Activated CD8-positive, alpha-beta memory T cell treated with anti-CD3 and anti-CD28 coated beads, Interleukin-2, amount 10 ng/mL, durations not matched to agents 7 days and 5 days (primary cell): ENCODE results near the gene ARID4B. TPM values are rescaled to one million over a fixed set of nuclear protein-coding genes. Genes with fewer than 3 reads are reported as not detected.
"Not testable (repeated sequence)": the region's sequence is repeated elsewhere in the genome, so short reads cannot be mapped to it uniquely, and the experiment has no call there.

Experiments used
- ATAC-seq: fragments of 150-1000 bp; cut with Tn5 transposase; one replicate; pipeline ENCODE4 v1.10.0; 2021; ENCODE audit warnings: moderate library complexity
- CTCF ChIA-PET: fragments of 350-600 bp; sonication (Branson Sonifier 250); formaldehyde crosslinking; loops from one replicate; lab custom pipeline; 2021; ENCODE audit warnings: antibody characterized with exemption; lab: Charles Lee
- DNase-seq: peaks from one replicate; pipeline ENCODE4 v3.0.0-alpha.2; 2020
- H3K27ac Mint-ChIP-seq: one replicate; pipeline ENCODE4 v1.8.0; 2021; ENCODE audit warnings: mild to moderate bottlenecking, mixed read lengths
- H3K27me3 Mint-ChIP-seq: one replicate; pipeline ENCODE4 v1.8.0; 2021; ENCODE audit warnings: mixed read lengths
- H3K36me3 Mint-ChIP-seq: one replicate; pipeline ENCODE4 v1.8.0; 2021; ENCODE audit warnings: mild to moderate bottlenecking, mixed read lengths
- H3K4me1 Mint-ChIP-seq: one replicate; pipeline ENCODE4 v1.8.0; 2021; ENCODE audit warnings: mixed read lengths
- H3K4me3 Mint-ChIP-seq: one replicate; pipeline ENCODE4 v1.8.0; 2021; ENCODE audit warnings: mild to moderate bottlenecking, moderate library complexity, mixed read lengths
- H3K9me3 Mint-ChIP-seq: one replicate; pipeline ENCODE4 v1.8.0; 2022; ENCODE audit warnings: low read depth, mixed read lengths
- total RNA-seq, 2 experiments: library from RNA; stranded (reverse); gene quantifications; one replicate each; pipeline ENCODE4 v1.2.3, GENCODE V29; 2021

The ARID4B gene
- total RNA-seq, 2 experiments from 2014 or later, result 43.3 to 61.0 TPM

DNA sequence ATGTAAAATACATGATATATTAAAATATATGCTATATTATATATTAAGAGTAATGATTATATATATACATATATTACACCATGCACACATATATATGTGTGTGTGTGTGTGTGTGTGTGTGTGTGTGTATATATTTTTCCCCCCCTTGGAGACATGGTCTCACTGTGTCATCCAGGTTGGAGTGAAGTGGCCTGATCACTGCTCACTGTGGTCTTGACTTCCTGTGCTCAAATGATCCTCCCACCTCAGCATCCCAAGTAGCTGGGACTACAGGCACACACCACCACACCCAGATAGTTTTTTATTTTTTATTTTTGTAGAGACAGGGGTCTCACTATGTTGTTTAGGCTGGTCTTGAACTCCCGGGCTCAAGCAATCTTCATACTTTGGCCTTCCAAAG lies 112.5 kb downstream of the ARID4B start:
- peaks cover 37% of the 10 kb centered on the region for H3K36me3 Mint-ChIP-seq
- DNase-seq (no peak), ATAC-seq (peak; percentile 45)
- peaks cover 38% of the 10 kb centered on the region for H3K4me1 Mint-ChIP-seq
- H3K27ac Mint-ChIP-seq, result peak overlapping the region; percentile 56
- H3K27me3 Mint-ChIP-seq, result no peaks in the 10 kb centered on the region
- H3K4me3 Mint-ChIP-seq, result no peak overlapping the region
- H3K9me3 Mint-ChIP-seq, result no peaks in the 10 kb centered on the region
- CTCF ChIA-PET, result interaction anchor here (1.3 to 2.1 kb wide), 2 partner anchors 27 to 201 kb away, joined by 4 to 6 read pairs; no protein-coding TSS in a partner anchor

DNA sequence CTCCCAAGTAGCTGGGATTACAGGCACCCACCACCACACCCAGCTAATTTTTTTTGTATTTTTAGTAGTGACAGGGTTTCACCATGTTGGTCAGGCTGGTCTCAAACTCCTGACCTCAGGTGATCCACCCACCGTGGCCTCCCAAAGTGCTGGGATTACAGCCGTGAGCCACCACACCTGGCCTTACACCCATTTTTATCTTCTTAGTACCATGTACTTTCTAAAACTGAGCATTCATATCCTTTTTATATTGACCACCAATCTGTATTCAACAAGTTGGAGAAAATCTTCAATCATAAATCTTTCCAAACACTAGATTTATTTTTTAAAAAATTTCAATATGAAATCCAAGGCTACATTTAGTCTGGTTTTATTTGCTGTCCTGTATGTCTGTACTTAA lies 113.0 kb downstream of the ARID4B start:
- not testable (repeated sequence) for H3K4me3 Mint-ChIP-seq, H3K9me3 Mint-ChIP-seq, H3K27me3 Mint-ChIP-seq, DNase-seq, ATAC-seq
- H3K27ac Mint-ChIP-seq, result peak overlapping the region; percentile 36
- CTCF ChIA-PET, result interaction anchor here (2.1 kb wide), 1 partner anchor 202 kb away, joined by 6 read pairs; no protein-coding TSS in a partner anchor
- H3K4me1 Mint-ChIP-seq, result peaks cover 37% of the 10 kb centered on the region
- H3K36me3 Mint-ChIP-seq, result peaks cover 38% of the 10 kb centered on the region

DNA sequence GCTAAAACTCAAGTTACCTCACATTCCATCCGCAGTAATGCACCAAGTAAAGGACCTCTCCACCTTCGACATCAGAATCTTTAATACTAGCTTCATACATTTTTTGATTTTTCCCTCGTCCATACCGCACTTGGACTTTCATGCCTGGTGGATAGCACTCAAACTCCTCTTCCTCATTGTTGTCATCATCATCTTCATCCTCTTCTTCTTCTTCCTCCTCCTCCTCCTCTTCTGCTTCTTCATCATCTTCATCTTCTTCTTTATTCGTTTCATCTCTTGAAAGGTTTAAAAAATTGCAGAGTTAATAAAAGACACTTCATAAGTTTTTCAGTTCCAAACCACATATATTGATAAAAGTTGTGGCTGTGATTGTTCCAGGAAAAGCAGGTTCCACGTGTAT lies 114.2 kb downstream of the ARID4B start:
- CTCF ChIA-PET, result no interaction called here
- peaks cover 35% of the 10 kb centered on the region for H3K4me1 Mint-ChIP-seq

DNA sequence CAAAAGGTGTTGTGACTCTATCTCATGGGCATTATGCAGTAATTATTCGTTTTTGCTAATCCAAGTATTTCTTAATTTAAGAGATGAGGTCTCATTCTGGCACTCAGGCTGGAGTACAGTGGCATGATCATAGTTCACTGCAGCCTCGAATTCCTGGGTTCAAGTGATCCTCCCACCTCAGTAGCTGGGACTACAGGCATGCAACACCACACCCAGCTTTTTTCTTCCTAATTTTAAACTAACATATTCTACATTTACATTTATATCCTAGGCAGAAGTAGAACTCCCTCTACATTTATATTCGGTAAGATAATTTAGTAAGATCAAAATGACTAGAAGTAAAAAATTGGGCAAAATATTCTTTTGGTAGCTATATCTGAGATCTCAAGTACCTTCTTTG lies 116.5 kb downstream of the ARID4B start:
- Mint-ChIP-seq H3K27me3 (no peaks in the 10 kb centered on the region), H3K27ac (no peak overlapping the region)
- ATAC-seq, result no peak

More for the DNA sequence above, 114.2 kb downstream of the ARID4B start:
- Mint-ChIP-seq H3K36me3 (peaks cover 36% of the 10 kb centered on the region), H3K27me3 (no peaks in the 10 kb centered on the region), H3K9me3 (no peaks in the 10 kb centered on the region), H3K27ac (peak overlapping the region; percentile 84), H3K4me3 (peak overlapping the region; percentile 16)
- ATAC-seq (no peak), DNase-seq (no peak)

DNA sequence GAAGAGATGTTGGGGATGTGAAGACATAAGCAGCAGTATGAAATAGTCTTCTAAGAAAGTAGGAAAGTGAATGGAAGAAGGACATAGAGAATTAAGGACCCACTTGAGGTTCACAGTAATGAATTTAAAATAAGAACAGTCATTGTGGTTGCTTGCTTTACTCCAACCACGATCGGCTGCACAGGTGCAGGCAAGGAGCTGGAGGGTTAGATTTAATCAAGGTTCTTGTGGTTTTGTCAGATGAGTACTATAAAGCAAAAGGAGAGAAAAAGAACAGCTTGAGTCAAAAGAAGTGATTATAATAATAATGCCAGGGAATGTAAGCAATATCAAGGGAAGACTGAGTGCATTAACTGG lies 120.8 kb downstream of the ARID4B start:
- H3K36me3 Mint-ChIP-seq, result peaks cover 35% of the 10 kb centered on the region
- ATAC-seq (peak; percentile 88), DNase-seq (peak; percentile 75)
- H3K4me3 Mint-ChIP-seq, result no peak overlapping the region
- H3K27ac Mint-ChIP-seq, result peak overlapping the region; percentile 75
- CTCF ChIA-PET, result interaction anchor here (0.7 to 1.4 kb wide), 6 partner anchors 10 to 297 kb away, joined by 3 to 4 read pairs (median 3); partner anchors contain the start of gene B3GALNT2
- H3K27me3 Mint-ChIP-seq, result no peaks in the 10 kb centered on the region
- H3K4me1 Mint-ChIP-seq, result peaks cover 35% of the 10 kb centered on the region
- H3K9me3 Mint-ChIP-seq, result no peaks in the 10 kb centered on the region

More for the DNA sequence above, 116.5 kb downstream of the ARID4B start:
- H3K4me1 Mint-ChIP-seq, result peaks cover 47% of the 10 kb centered on the region
- H3K36me3 Mint-ChIP-seq, result peaks cover 39% of the 10 kb centered on the region
- no peak for DNase-seq
- CTCF ChIA-PET, result interaction anchor here (1.4 to 1.6 kb wide), 2 partner anchors 30 to 107 kb away, joined by 3 to 4 read pairs; no protein-coding TSS in a partner anchor
- no peak overlapping the region for H3K4me3 Mint-ChIP-seq
- no peaks in the 10 kb centered on the region for H3K9me3 Mint-ChIP-seq

DNA sequence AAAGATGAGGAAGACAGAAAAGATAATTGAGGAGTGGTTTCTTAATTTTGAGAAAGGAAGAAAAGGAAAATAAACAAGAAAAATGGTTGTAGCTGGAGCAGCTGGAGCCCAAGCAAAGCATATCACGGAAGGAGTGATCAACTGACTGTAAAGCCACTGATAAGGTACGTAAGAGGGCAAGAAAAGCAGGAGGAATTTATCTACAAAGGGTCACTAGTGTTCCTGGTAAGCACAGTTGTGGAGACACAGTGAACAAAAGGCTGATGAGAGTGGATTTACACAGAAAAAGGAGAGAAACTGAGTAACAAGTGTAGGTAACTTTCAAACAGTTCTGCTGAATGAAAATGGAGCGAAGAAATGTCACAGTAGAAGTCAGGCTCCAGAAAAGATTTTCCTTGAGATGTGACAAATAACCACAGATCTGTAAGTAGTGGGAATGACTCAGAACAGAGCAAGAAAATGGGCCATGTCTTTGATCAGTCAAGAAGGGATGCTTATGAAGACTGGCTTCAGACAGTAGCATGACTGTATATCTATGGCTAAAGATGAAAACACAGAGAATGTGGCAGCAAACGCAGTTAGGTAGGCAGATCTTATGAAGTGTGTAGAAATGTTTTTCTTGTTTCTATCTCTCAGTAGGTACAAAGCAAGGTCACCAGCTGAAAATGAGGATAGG lies 121.3 kb downstream of the ARID4B start:
- Mint-ChIP-seq H3K27me3 (no peaks in the 10 kb centered on the region), H3K4me3 (no peak overlapping the region), H3K9me3 (no peaks in the 10 kb centered on the region)

DNA sequence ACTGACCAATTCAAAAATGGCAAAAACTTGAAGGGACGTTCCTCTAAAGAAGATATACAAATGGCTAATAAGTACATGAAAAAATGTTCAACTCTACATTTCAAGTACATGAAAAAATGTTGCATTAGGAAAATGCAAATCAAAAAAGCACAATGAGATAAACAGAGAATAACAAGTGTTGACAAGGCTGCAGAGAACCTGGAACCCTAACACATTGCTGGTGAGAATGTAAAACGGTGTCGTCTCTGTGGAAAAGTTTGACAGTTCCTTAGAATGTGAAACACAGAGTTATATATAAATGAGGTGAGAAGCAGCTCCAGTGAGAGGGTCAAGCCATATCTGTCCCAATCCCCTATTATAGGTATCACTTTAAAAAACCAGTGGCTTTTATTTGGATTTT lies 122.3 kb downstream of the ARID4B start:
- Mint-ChIP-seq H3K9me3 (no peaks in the 10 kb centered on the region), H3K27me3 (no peaks in the 10 kb centered on the region), H3K4me3 (no peak overlapping the region), H3K27ac (no peak overlapping the region), H3K36me3 (peaks cover 30% of the 10 kb centered on the region), H3K4me1 (peaks cover 27% of the 10 kb centered on the region)
- ATAC-seq (no peak), DNase-seq (no peak)
- CTCF ChIA-PET, result no interaction called here

More for the DNA sequence above, 121.3 kb downstream of the ARID4B start:
- H3K4me1 Mint-ChIP-seq, result peaks cover 32% of the 10 kb centered on the region
- peak overlapping the region; percentile 75 for H3K27ac Mint-ChIP-seq
- DNase-seq (no peak), ATAC-seq (peak; percentile 87)
- peaks cover 33% of the 10 kb centered on the region for H3K36me3 Mint-ChIP-seq
- CTCF ChIA-PET, result interaction anchor here (0.7 to 1.4 kb wide), 5 partner anchors 11 to 297 kb away, joined by 3 to 4 read pairs (median 3); partner anchors contain the start of gene B3GALNT2

DNA sequence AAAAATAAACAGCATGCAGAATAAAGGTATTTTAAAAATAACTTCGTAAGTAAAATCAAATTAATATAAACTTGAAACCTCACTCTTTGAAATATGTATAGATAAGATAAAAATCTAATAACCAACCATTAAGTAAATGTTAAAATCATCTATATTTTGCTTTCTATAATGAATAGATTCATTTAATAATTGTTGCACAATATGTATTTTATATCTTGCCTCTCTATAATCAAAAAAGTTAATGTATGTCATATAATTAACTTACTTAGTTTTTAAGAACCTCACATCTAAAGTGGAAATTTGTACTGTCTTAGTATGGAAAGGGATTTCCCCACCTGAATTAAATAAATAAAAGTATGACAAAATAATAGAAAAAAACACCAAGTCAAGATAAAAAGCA lies 124.6 kb downstream of the ARID4B start:
- Mint-ChIP-seq H3K9me3 (no peaks in the 10 kb centered on the region), H3K36me3 (peaks cover 22% of the 10 kb centered on the region)
- CTCF ChIA-PET, result interaction anchor here (0.7 kb wide), 1 partner anchor 95 kb away, joined by 3 read pairs; no protein-coding TSS in a partner anchor

DNA sequence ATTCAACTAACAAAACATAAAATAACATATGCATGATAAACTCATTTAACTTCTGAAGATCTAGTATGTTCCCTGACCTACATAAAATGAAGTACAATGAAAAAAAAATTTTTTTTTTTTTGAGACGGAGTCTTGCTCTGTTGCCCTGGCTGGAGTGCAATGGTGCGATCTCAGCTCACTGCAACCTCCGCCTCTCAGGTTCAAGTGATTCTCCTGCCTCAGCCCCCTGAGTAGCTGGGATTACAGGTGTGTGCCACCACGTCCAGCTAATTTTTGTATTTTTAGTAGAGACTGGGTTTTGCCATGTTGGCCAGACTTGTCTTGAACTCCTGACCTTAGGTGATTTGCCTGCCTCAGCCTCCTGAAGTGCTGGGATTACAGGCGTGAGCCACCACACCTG lies 125.5 kb downstream of the ARID4B start:
- ATAC-seq, DNase-seq, H3K27me3 Mint-ChIP-seq, H3K4me3 Mint-ChIP-seq, H3K27ac Mint-ChIP-seq, H3K9me3 Mint-ChIP-seq: not testable (repeated sequence)
- Mint-ChIP-seq H3K36me3 (peaks cover 20% of the 10 kb centered on the region), H3K4me1 (peaks cover 22% of the 10 kb centered on the region)
- CTCF ChIA-PET, result interaction anchor here (0.7 to 0.8 kb wide), 2 partner anchors 94 to 98 kb away, joined by 3 read pairs; no protein-coding TSS in a partner anchor

More for the DNA sequence above, 124.6 kb downstream of the ARID4B start:
- no peak overlapping the region for H3K27ac Mint-ChIP-seq
- peaks cover 27% of the 10 kb centered on the region for H3K4me1 Mint-ChIP-seq
- no peaks in the 10 kb centered on the region for H3K27me3 Mint-ChIP-seq
- ATAC-seq, result no peak
- no peak overlapping the region for H3K4me3 Mint-ChIP-seq
- DNase-seq, result no peak

DNA sequence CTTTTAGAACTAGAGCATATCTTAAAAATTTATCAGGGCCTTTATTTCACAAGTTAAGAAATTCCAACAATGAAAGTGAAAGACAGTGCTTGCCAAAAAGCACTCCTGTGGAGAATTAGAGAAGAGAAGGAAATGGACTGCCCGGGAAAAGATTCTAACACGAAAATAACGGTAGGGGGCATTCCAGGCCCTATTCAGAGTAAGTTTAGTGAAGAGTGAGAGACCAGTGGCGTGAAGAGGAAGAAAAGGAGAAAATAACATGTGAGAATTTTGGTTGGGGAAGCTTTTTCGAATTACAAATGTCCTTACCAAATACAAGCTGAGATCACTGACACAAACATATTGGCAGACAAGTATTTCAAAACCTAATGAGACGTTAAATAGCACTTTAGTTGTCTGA lies 128.5 kb downstream of the ARID4B start:
- no peaks in the 10 kb centered on the region for H3K9me3 Mint-ChIP-seq
- ATAC-seq, result no peak
- H3K36me3 Mint-ChIP-seq, result peaks cover 10% of the 10 kb centered on the region
- no peaks in the 10 kb centered on the region for H3K27me3 Mint-ChIP-seq
- no peak overlapping the region for H3K27ac Mint-ChIP-seq
- H3K4me1 Mint-ChIP-seq, result peaks cover 2% of the 10 kb centered on the region
- CTCF ChIA-PET, result no interaction called here
- no peak overlapping the region for H3K4me3 Mint-ChIP-seq
- no peak for DNase-seq

DNA sequence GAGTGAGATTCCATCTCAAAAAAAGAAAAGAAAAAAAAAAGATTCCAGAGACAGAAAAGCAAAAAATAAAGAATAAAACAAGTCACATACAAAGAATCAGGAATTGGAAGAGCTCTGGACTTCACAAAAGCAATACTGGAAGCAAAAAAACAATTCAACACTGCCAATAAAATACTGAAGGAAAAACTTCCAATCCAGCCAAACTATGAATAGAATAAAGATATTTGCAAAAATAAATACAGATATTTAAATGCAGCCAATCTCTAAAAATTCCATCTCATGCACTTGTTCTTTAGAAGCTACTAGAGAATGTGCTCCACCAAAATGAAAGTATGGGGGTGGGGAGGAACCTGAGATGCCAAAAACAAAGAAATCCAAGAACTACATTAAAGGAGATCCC lies 137.5 kb downstream of the ARID4B start:
- CTCF ChIA-PET, result interaction anchor here (1.0 kb wide), 1 partner anchor 225 kb away, joined by 5 read pairs; no protein-coding TSS in a partner anchor

DNA sequence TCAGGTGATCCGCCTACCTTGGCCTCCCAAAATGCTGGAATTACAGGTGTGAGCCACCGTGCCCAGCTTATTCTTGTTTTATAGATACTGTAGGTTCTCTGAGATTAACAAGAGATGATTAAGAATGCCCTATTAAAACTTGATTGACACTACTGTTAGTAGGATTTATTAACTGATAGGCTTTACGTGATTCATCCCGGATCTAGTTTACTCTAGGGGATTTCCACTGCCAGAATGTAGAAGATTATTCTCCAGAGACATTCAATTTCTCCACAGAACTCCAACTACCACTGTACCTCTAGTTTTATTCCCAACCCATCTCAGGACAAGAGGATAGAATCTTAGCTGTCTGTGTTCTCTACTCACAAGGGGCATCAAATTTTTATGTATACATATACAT lies 140.7 kb downstream of the ARID4B start:
- Mint-ChIP-seq H3K9me3 (no peaks in the 10 kb centered on the region), H3K36me3 (peaks cover 23% of the 10 kb centered on the region), H3K4me1 (peaks cover 21% of the 10 kb centered on the region), H3K27ac (no peak overlapping the region), H3K4me3 (no peak overlapping the region), H3K27me3 (no peaks in the 10 kb centered on the region)
- CTCF ChIA-PET, result no interaction called here
- DNase-seq (no peak), ATAC-seq (no peak)

More for the DNA sequence above, 137.5 kb downstream of the ARID4B start:
- Mint-ChIP-seq H3K27ac (no peak overlapping the region), H3K9me3 (no peaks in the 10 kb centered on the region), H3K4me1 (peaks cover 12% of the 10 kb centered on the region), H3K27me3 (no peaks in the 10 kb centered on the region), H3K36me3 (peaks cover 35% of the 10 kb centered on the region), H3K4me3 (no peak overlapping the region)
- DNase-seq (no peak), ATAC-seq (no peak)

DNA sequence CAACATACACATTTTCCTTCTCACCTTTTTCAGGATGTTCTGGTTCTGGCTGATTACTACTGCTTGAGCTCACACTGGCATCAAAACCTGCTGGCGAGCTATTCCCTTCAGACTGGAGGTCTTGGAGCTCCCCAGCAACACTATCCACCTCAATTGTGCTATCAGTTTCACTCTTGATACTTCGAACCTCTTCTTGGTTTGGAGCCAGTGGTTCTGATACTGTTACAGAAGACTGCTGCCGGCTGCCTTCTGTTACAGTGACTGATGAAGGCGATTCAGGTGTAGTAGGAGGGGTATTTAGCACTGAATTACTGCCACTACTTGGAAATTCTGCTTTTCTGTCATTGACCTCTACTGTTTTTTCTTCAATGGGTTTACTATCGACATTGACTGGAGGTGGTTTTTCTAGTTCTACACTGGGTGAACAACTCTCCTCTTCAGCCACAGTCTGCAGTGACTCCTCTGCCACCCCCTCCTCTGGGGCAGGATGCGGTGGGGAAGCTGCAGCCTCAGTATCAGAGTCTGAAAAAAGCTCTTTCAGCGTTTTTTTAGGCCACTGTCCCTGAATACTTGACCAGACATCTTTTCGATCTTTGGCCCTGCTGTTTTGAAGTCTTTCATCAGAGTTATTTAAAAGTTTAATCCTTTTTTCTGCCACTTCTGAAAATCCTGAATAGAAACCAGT lies 146.3 kb downstream of the ARID4B start:
- H3K4me3 Mint-ChIP-seq, result peak overlapping the region; percentile 13
- peaks cover 26% of the 10 kb centered on the region for H3K36me3 Mint-ChIP-seq
- H3K27ac Mint-ChIP-seq, result peak overlapping the region; percentile 64
- H3K27me3 Mint-ChIP-seq, result no peaks in the 10 kb centered on the region
- H3K9me3 Mint-ChIP-seq, result no peaks in the 10 kb centered on the region
- DNase-seq (peak; percentile 54), ATAC-seq (peak; percentile 78)
- CTCF ChIA-PET, result interaction anchor here (1.6 kb wide), 1 partner anchor 8 kb away, joined by 6 read pairs; no protein-coding TSS in a partner anchor
- H3K4me1 Mint-ChIP-seq, result peaks cover 24% of the 10 kb centered on the region
